ENCODE data around the gene SDHA.
A peak's percentile ranks its signal among the peaks of the same experiment; 100 is the strongest.
"Not testable (repeated sequence)": the region's sequence is repeated elsewhere in the genome, so short reads cannot be mapped to it uniquely, and the experiment has no call there.

SDHA gene

DNA sequence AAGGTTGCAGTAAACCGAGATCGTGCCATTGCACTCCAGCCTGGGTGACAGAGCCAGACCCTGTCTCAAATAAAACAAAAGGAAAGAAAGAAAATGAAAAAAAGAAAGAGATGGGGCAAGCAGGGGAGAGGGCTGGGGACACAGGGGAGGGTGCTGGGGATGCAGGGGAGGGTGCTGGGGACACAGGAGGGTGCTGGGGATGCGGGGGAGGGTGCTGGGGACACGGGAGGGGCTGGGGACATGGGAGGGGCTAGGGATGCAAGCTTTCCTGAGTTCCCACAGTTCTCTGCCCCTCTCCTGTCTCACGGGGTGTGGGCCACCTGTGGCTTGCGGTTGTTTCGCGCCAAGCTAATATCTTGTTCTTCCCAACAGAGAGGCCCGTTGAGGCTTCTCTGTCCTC lies 60.5 kb downstream of the SDHA start:
- DNase-seq (ENCODE audit: low read depth in 1 of 2, low spot score in 1 of 2), result no peak
- in situ Hi-C loops (cut with HindIII; ENCODE audit: low pct_unique_long_range_greater_than_20kb, low sequenced_read_pairs), result no loop called here
- TF ChIP-seq JUND (IDR thresholded peaks at IDR 0.05; ENCODE audit: low read depth), result no peak

DNA sequence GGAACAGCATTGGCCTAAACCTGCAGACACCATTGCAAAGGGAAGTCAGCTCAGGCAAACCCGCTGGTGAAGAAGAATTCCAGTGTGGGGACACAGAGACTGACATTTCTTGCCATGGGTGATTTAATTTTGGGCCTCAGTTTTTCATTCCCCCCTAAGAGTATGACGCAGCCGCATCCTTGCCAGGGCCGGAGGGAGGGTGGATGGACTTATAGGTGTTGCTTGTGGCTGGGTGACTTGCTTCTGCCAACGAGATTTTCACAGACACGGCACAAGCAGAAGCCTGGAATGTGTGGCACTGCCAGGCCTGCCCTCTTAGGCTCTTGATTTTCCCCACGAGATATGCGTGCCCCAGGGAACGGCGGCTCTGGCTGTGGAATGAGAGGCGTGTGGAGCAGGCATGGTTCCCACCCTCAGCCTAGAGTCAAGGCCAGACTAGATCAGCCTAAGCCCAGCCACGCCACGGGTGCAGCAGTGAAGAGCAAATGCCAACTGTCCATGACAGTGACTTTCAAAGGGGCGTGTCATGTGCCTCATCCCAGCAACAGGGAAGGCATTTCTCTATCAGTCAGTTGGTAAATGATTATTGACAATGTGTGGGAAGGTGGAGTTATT lies 61.0 kb downstream of the SDHA start:
- DNase-seq (ENCODE audit: low read depth in 1 of 2, low spot score in 1 of 2); in situ Hi-C loops (cut with HindIII; ENCODE audit: low pct_unique_long_range_greater_than_20kb, low sequenced_read_pairs): not testable (repeated sequence)

DNA sequence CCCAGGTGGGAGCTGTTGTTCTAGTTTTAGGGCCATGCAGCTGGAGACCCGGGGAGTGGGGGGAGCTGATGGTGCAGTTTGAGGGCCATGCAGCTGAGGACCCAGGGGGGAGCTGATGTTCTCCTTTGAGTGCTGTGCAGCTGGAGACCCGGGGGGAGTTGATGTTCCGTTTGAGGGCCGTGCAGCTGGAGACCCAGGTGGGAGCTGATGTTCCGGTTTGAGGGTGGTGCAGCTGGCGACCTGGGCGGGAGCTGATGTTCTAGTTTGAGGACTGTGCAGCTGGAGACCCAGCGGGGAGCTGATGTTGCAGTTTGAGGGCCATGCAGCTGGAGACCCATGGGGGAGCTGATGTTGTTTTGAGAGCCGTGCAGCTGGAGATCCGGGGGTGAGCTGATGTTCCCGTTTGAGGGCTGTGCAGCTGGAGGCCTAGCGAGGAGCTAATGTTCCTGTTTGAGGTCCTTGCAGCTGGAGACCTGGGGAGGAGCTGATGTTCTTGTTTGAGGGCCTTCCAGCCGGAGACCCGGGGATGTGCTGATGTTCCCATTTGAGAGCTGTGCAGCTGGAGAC lies 68.0 kb downstream of the SDHA start:
- TF ChIP-seq JUND (IDR thresholded peaks at IDR 0.05; ENCODE audit: low read depth), result no peak
- in situ Hi-C loops (cut with HindIII; ENCODE audit: low pct_unique_long_range_greater_than_20kb, low sequenced_read_pairs), result no loop called here
- DNase-seq (ENCODE audit: low read depth in 1 of 2, low spot score in 1 of 2), result no peak

DNA sequence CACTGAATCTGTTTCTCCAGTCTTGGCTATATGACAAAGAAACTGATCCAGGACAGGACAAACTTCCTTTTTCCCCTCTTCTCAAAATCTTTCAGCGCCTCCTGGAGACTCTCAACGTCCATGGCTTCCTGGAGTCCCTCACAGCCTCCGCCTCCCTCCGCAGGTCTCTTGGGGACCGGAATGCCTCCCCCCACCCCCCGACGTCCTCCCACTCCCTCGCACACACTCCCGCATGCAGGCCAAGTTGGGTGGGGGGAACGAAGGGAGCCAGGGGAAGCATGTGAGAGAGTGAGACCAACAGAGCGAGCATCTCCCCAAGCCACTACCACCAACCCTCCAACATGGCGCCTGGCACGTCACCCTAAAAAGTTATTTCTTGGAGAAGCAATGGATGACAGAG lies 72.1 kb downstream of the SDHA start:
- in situ Hi-C loops (cut with HindIII; ENCODE audit: low pct_unique_long_range_greater_than_20kb, low sequenced_read_pairs); DNase-seq (ENCODE audit: low read depth in 1 of 2, low spot score in 1 of 2): not testable (repeated sequence)

DNA sequence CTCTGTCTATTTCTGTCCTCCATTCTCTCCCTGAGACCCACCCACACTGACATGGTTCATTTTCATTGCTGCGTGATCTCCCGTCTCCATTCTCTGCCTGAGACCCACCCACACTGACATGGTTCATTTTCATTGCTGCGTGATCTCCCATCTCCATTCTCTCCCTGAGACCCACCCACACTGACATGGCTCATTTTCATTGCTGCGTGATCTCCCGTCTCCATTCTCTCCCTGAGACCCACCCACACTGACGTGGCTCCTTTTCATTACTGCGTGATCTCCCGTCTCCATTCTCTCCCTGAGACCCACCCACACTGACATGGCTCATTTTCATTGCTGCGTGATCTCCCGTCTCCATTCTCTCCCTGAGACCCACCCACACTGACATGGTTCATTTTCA lies 73.2 kb downstream of the SDHA start:
- in situ Hi-C loops (cut with HindIII; ENCODE audit: low pct_unique_long_range_greater_than_20kb, low sequenced_read_pairs); DNase-seq (ENCODE audit: low read depth in 1 of 2, low spot score in 1 of 2): not testable (repeated sequence)

DNA sequence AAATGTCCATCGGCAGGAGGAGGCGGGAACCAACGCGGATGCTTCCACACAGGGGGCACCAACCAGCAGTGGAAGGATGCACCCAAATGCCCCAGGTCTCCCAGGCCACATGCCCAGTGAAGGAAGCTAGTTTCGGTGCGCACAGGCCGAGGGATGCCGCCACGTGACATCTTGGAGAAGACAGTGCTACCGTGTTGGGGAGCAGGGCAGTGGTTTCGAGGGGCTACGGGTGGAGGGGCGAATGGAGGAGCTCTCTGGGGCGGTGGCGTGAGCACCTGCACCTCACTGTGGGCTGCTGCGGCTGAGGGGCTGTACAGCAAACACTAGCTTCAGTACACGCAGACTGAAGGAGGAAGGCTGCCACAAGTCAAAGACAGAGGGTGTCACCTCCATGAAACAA lies 76.7 kb downstream of the SDHA start:
- DNase-seq (ENCODE audit: low read depth in 1 of 2, low spot score in 1 of 2); in situ Hi-C loops (cut with HindIII; ENCODE audit: low pct_unique_long_range_greater_than_20kb, low sequenced_read_pairs): not testable (repeated sequence)

DNA sequence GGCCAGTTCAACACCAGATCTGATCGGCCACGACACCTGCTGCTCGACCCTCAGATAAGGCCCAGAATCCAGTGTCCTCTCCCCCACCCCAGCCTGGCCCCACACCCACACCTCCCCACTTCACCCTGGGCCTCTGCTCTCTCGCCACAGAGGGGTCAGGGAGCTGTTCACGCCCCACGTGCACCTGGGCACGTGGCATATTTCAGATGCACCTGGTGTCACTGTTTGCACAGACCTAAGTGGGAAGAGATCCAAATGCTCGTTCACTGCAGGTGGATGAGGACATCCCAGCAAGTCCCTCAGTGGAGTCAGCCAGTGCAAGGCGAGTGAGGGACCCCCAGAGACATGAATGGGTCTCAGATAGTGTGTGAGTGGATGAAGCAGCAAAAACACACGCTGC lies 78.1 kb downstream of the SDHA start:
- in situ Hi-C loops (cut with HindIII; ENCODE audit: low pct_unique_long_range_greater_than_20kb, low sequenced_read_pairs); DNase-seq (ENCODE audit: low read depth in 1 of 2, low spot score in 1 of 2): not testable (repeated sequence)

DNA sequence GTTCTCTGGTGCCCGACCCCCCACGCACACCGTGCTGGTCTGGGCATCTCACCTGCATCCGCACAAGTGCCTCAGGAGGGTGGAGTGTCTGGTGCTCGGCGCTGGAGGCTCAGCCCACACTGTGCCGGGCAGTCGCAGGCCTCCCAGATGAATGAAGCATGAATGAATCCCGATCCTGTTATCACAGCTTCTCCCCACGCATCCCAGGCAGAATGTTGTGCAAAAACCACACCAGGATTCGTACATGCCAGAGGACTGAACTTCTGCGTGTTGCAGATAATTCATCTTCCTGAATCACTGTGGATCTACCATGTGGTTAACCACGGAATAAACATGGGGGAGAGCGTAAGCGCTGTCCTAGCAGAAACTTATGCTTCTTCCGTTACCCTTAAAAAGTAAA lies 78.8 kb downstream of the SDHA start:
- in situ Hi-C loops (cut with HindIII; ENCODE audit: low pct_unique_long_range_greater_than_20kb, low sequenced_read_pairs); DNase-seq (ENCODE audit: low read depth in 1 of 2, low spot score in 1 of 2): not testable (repeated sequence)

DNA sequence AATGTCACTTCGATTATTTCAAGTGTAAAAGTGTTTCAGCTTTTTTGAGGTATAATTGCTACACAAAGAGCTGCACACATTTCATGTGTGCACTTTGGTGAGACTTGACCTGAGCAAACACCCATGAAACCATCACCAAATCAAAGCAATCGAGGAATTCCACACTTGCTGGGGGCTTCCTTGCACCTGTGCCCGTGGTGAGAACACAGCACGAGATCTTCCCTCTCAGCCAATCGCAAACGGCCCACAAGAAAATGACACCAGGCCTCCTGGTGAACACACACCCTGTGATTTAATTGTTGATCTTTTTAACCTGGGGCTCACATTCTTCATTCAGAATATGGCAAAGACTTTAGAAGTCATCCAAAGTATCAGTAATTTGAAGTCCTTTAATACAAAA lies 79.3 kb downstream of the SDHA start:
- DNase-seq (ENCODE audit: low read depth in 1 of 2, low spot score in 1 of 2); in situ Hi-C loops (cut with HindIII; ENCODE audit: low pct_unique_long_range_greater_than_20kb, low sequenced_read_pairs): not testable (repeated sequence)

DNA sequence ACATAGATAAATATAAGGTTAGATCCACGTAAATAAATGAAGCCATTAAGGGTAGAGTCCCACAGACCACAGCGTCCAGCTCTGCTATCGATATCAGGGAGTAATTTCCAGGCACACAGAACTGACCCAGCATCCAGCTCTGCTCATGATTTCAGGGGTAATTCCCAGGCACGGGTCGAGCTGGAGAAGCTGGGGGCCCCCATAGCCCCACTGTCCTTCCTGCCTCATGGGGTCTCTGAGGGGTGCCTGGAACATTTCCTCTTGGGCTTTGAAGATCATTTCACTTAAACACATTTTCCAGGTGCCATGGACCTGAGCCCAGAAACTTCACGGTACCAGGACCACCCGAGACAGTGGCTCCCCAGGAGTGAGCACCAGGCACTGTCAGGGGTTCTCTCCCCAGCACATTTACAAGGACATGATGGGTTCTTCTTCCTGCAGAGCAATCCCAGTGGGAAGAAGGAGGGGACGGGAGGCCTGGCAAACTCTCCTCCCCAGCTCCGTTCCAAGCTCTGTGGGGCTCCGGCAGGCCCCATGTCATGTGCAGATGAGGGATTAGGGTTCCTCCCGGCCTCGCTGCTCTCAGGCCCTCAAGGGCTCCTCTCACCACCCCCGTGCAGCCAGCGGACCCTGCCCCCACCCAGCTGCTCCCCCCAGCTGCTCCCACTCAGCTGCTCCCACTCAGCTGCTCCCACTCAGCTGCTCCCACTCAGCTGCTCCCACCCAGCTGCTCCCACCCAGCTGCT lies 80.0 kb downstream of the SDHA start:
- DNase-seq (ENCODE audit: low read depth in 1 of 2, low spot score in 1 of 2); in situ Hi-C loops (cut with HindIII; ENCODE audit: low pct_unique_long_range_greater_than_20kb, low sequenced_read_pairs): not testable (repeated sequence)

DNA sequence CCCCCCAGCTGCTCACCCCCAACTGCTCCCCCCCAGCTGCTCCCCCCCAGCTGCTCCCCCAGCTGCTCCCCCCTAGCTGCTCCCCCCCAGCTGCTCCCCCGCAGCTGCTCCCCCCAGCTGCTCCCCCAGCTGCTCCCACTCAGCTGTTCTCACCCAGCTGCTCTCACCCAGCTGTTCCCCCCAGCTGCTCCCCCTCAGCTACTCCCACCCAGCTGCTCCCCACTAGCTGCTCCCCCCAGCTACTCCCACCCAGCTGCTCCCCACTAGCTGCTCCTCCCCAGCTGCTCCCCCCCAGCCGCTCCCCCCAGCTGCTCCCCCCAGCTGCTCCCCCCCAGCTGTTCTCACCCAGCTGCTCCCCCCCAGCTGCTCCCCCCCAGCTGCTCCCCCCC lies 80.6 kb downstream of the SDHA start:
- no peak for TF ChIP-seq JUND (IDR thresholded peaks at IDR 0.05; ENCODE audit: low read depth)
- in situ Hi-C loops (cut with HindIII; ENCODE audit: low pct_unique_long_range_greater_than_20kb, low sequenced_read_pairs), result no loop called here

DNA sequence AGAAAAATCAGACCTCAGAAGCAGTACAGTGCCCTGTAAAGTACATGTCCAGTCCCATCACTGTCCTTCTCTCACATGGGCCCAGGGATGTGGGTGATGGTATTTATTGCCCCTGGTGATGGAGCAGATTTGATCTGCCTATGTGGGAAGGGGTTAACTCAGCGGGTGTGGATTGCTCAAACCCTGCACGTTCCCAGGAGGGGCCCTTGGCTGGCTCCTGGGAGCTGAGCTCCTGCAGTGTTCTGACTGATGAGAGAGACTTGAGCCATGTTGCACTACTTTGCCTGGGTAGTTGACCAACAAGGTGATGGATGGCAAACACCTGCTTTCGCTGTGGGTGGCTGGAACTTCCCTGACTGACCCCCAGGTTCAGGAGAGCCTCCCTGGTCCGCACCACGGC lies 81.8 kb downstream of the SDHA start:
- in situ Hi-C loops (cut with HindIII; ENCODE audit: low pct_unique_long_range_greater_than_20kb, low sequenced_read_pairs); DNase-seq (ENCODE audit: low read depth in 1 of 2, low spot score in 1 of 2): not testable (repeated sequence)

More for the DNA sequence above, 80.6 kb downstream of the SDHA start:
- no peak for DNase-seq (ENCODE audit: low read depth in 1 of 2, low spot score in 1 of 2)

DNA sequence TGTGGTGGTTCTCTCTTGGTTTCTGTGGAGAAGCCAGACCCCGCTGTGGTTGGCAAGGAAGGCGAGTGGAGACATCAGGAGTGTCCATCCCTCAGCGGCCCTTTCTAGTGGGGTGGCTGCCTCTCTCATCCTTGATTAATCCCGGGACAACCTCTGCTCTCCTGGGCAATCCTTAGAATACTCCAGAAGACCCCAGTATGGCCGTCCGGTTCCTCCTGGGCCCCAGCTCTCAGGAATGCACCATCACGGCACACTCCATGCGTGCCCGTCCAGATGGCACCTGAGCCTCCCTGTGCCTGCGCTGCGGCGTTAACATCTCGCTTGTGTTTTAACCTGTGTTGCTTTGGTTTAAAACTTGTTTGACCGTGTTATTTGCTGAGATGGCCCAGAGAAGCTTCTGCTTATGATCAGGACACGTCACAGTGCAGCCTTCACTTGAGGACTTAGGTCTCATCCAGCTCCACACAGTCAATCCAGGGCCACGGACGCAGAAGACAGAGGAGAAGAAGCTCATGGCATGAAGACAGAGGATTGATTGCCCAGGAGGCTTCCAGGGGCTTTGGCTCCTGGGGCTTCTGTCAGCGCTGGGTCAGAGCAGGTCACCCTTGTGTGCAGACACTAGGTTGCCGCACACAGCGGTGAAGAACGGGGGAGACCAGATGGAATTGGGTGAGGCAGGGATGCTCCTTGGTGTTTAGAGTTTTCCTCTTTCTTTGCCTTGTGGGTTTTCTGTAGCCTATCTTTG lies 82.7 kb downstream of the SDHA start:
- DNase-seq (ENCODE audit: low read depth in 1 of 2, low spot score in 1 of 2); in situ Hi-C loops (cut with HindIII; ENCODE audit: low pct_unique_long_range_greater_than_20kb, low sequenced_read_pairs): not testable (repeated sequence)

DNA sequence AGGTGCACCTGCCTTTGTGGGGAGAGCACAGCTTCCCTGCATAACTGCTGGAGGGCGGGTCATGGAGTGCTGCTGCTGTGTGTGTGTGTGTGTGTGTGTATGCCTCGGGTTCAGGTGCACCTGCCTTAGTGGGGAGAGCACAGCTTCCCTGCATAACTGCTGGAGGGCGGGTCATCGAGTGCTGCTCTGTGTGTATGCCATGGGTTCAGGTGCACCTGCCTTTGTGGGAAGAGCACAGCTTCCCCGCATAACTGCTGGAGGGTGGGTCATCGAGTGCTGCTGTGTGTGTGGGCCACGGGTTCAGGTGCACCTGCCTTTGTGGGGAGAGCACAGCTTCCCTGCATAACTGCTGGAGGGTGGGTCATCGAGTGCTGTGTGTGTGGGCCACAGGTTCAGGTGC lies 84.3 kb downstream of the SDHA start:
- DNase-seq (ENCODE audit: low read depth in 1 of 2, low spot score in 1 of 2), result peak in 1 of 2 experiments; percentile 68
- in situ Hi-C loops (cut with HindIII; ENCODE audit: low pct_unique_long_range_greater_than_20kb, low sequenced_read_pairs), result not testable (repeated sequence)

Data from T47D (cell line).